GM20000 (cell line): Measurements from ENCODE around the gene ARMCX6.
A peak's percentile ranks its signal among the peaks of the same experiment; 100 is the strongest.
"Not testable (repeated sequence)": the region's sequence is repeated elsewhere in the genome, so short reads cannot be mapped to it uniquely, and the experiment has no call there.

Experiments
- DNase-seq: peaks from one replicate; pipeline ENCODE4 v3.0.0; 2012; ENCODE audit warnings: low spot score
- TF ChIP-seq, protein P1 (sequence below): IDR thresholded peaks from 2 replicates; pipeline ENCODE4 v1.5.1; 2012; ENCODE audit warnings: mild to moderate bottlenecking, control low read depth; ENCODE audit errors: extremely low read depth, missing control alignments

Gene ARMCX6

DNA sequence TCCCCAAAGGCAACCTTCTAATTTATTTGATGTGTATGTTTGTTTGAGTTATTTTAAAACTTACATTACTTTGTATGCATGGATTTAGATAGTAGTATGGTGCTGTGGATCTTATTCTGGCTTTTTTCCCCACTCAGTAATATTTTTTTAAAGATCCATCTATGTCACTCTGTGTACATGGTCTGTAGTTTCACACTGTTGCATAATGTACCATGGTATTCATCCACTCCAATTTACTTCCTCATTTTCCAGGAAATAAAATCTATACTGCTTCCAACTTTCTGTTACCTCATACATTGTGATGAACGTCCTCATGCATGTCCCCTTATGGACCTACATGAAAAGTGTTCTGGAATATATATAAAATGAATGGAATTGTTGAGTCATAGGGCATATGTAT is 24.3 kb upstream of the ARMCX6 start:
- no peak for DNase-seq
- TF ChIP-seq, protein P1, sequence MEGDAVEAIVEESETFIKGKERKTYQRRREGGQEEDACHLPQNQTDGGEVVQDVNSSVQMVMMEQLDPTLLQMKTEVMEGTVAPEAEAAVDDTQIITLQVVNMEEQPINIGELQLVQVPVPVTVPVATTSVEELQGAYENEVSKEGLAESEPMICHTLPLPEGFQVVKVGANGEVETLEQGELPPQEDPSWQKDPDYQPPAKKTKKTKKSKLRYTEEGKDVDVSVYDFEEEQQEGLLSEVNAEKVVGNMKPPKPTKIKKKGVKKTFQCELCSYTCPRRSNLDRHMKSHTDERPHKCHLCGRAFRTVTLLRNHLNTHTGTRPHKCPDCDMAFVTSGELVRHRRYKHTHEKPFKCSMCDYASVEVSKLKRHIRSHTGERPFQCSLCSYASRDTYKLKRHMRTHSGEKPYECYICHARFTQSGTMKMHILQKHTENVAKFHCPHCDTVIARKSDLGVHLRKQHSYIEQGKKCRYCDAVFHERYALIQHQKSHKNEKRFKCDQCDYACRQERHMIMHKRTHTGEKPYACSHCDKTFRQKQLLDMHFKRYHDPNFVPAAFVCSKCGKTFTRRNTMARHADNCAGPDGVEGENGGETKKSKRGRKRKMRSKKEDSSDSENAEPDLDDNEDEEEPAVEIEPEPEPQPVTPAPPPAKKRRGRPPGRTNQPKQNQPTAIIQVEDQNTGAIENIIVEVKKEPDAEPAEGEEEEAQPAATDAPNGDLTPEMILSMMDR = no peak

DNA sequence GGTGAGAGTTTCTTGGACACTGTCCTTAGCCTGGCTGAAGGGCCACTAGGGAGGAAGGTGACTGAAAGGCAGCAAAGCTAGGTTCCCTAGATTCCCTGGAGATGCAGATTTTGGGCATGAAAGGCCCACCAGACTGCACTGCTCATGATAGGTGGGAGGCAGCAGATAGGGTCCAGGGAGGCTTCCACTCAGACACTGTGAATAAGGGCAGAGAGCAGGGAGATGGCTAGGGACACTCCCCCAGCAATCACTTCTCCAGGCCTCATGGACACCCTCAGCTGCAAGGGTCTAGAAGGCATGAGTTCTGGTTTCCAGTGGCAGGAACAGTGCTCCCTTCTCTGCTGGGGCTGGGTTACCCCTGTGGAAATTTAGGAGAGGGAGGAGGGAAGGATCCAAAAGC is 21.8 kb upstream of the ARMCX6 start:
- no peak for DNase-seq
- TF ChIP-seq, protein P1 = no peak

DNA sequence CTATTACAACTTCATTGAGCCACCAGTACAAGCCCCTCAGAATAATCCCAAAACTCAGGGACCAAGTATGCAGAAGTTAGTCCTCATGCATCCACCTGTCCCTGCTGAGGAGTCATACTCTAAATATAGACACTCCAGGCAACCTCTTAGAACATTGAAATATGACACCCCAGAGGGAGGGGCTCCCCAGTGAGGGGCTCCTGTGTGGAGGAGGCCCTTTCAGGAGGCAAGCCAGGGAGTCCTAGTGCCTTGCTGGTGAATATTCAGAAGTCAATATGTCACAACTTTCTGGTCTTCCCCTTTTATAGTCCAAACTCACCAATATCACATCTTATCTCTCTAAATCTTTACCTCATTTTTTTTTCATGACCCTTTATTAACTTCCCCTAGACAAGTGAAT is 1.6 kb upstream of the ARMCX6 start:
- TF ChIP-seq, protein P1 = no peak
- no peak for DNase-seq

DNA sequence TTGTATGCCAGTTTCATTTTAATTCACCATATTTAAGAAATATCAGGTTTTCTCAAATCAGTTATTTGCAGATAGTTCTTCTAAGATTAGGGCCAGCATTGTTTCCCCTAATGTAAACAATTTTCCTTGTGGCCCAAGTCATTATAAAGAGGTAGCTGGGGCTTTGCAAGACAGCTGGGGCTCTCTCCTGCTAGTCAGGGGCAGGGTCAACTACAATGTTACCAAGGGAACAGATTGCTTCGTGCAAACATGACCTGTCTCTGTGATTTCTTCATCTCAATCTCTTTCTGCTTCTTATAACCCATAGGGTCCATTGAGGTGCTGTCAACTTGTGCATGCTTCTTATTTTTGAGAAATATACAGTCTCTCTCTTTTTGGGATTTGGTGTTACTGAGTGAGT is 12.1 kb downstream of the ARMCX6 start:
- DNase-seq = no peak
- TF ChIP-seq, protein P1 = no peak

DNA sequence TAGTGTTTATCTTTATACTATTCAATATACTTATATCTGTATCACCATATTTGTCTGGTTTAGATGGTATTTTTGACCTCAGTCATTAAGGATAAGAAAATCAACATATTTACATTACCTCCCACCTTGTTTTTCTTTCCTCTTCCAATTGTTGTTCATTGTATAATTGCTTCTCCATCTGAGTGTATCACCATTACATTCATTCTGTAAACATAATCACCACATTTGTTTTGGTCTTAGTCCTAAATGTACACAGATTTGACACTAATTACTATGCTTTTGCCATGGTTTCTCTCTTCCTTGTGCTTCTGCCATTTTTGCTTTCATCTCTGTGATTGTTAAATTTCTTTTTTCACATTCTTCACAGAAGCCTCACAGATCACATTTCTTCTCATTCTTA is 12.7 kb downstream of the ARMCX6 start:
- no peak for DNase-seq
- TF ChIP-seq, protein P1 = no peak

DNA sequence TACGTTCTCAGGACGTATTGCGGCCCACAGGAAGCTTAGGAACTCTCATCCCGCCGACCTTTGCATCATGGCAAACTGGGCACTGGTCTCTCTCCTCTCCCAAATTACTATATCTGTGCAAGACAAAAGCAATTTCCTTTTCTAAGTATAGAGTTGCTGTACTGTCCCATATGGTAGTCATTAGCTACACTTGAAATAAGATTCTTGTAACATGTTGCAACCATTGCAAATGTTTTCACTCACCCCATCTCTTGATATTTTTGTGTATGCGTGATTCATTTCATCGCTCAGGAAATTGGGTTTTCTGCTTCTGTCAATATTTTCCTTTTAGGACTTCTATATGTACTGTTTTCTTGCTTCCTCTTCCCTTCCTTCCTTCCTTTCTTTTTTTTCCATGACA is 15.7 kb downstream of the ARMCX6 start:
- TF ChIP-seq, protein P1 = no peak
- DNase-seq = no peak

DNA sequence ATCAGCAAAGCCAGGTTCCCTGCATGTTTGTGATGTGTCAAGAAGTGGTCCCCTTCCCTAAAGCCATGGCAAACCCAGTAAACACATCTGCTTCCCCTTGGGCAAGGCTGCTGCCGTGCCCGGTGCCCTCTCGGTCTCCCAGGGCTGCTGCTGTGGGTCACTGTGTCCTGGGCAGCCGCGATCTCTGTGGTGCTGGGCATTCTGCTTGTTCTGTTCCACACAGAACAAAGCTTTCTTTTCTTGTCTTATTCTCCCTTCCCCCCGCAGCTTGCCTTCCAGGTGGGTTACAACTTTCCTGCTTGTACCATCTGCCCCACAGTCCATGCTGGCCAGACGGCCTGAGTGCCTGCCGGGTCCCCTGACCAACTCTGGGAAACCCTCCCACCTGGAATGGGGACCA is 18.2 kb downstream of the ARMCX6 start:
- DNase-seq = not testable (repeated sequence)

DNA sequence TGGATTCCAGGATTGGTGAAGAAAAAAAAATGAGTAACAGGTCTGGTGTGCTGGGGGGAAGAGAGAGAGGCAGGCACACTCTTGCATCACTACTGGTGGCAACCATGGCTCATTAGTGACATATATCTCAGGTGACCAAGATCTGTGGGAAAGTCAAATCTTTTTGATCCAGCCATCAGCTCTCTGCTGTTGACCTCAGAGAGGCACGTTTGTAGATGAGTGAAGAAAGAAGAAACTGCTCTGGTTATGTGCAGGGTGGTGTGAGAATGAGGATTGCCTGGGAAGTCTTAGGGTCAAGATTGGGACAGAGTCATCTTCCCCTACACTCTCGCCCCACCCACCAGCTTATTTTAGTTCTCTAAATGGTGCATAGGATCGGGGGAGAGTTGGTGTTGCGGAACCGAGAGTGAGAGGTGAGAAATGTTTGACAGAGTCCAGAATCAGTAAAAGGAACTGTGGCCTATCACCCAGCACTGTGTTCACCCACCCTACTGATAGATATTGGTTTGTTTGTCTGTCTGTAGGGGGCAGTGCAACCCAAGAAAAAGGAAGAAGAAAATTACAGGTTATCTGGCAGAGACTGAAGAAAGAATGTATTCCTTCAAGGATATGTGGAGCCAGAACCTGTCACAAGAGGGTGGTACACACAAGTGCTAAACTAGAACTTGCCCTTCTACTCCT is 21.9 kb downstream of the ARMCX6 start:
- TF ChIP-seq, protein P1 = no peak
- peak; percentile 61 for DNase-seq
